HG03354 (cell line): ENCODE results near the gene CYBC1.
"Not testable (repeated sequence)": the region's sequence is repeated elsewhere in the genome, so short reads cannot be mapped to it uniquely, and the experiment has no call there.

ENCODE experiments used
- ATAC-seq: cut with Tn5 transposase; IDR thresholded peaks from one replicate; pipeline ENCODE4 v1.9.1; 2021; ENCODE audit warnings: mild to moderate bottlenecking; ENCODE audit not compliant: unreplicated experiment, poor library complexity, severe bottlenecking

CYBC1 gene

DNA sequence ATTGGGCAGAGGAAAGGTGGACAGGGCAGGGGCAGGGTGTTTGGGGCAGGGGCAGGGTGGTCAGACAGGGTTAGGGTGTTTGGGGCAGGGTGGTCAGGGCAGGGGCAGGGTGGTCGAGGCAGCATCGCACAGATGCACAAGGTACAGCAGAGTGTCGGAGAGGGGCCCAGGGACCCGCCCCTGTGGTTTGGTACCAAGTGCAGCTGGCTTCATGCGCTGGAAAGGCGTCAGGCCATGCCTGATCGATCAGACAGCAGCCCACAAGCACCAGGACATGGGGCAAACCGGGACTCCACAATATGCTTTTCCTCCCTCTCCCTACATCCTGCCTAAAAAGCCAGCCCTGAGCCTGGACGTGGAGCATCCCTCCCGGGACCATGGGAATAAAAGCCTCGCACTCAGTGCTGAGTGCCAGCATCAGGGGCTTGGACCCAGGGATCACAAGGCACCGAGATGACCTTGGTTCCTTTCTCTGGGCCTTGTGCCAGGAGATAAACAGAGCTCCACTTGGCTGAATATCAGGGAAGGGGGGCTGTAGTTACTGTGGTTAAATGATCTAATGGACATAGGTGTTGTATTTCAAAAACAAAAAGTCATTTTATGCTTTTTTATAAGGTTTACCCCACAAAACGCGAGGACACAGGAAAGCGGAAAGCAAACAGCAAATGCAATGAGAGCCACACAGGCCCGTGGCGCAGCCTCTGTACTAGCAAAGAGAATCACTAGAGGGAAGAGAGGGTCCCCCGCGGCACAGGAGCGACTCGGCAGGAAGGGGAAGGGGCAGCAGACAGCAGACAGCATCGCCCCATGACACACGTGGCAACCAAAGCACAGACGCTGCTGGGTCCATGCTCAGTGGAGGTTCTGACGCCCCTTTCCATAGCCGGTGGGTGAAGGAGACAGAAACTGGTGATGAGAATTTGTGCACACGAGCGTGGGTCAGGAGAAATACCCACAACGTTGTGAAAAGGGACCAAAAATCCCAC is 37.7 kb downstream of the CYBC1 start:
- no peak for ATAC-seq

DNA sequence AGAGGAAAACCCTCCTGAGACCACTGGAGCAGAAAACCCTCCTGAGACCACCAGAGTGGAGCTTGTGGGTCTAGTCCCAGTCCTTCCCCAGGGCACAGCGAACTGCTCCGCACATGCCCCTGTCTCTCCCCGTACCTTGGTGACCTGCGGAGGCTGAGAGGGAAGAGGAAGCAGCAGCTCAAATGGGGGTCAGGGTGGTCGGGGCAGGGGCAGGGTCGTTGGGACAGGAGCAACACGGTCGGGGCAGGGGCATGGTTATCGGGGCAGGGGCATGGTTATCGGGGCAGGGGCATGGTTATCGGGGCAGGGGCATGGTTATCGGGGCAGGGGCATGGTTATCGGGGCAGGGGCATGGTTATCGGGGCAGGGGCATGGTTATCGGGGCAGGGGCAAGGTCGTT is 38.5 kb downstream of the CYBC1 start:
- not testable (repeated sequence) for ATAC-seq

DNA sequence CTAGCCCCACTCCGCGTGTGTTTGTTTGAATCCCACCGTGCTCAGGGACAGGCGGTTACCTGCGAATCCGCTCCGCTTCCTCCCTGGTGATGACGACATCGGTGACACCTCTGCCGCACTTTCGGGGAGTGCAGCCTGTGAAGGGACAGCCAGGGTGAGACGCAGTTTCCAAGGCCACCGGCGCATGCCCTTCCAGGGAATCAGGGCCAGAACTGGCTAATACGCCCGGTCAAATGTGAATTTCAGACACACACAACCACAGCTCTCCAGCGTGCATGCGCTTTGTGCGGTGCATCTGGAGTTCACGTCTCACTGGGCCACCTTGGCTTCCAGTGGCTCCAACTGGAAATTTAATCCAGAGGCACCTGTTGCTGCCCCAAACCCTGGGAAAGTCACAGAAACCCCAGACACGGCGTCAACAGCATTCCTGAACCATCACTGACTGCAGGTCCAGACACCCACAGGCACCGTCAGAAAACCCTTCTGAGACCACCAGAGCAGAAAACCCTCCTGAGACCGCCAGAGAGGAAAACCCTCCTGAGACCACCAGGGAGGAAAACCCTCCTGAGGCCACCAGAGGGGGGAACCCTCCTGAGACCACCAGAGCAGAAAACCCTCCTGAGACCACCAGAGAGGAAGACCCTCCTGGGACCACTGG is 39.0 kb downstream of the CYBC1 start:
- no peak for ATAC-seq

DNA sequence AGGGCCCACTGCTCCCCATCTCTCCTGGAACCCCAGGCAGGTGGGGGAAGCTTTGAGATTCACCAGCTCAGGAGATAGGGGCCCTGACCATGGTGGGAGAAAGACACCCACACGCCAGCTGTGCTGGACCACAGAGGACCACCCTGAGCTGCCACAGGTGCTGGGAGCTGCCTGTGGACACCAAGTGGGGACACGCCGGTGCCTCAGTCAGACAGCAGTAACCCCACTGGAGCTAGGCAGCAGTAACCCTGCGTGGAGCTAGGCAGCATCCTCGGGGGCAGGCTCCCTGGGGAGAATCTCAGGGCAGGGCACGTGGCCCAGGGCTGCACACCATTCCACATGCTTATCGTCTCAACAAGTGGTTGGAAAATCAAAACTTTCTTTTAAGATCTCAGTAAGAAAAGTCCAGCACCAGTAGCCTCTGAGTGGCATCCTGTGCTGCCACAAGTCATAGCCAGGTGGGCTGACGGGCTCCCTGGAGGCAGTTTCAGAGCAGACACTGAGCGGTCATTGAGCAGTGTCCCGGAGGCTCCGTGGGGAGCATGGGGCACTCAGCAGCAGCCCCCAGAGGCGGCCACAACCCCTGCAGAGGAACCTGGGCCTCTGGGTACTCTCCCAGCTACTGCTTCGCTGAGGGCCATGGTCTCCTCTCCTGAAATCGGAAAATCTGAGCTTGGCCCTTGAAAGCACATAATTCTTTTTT is 40.4 kb downstream of the CYBC1 start:
- no peak for ATAC-seq

DNA sequence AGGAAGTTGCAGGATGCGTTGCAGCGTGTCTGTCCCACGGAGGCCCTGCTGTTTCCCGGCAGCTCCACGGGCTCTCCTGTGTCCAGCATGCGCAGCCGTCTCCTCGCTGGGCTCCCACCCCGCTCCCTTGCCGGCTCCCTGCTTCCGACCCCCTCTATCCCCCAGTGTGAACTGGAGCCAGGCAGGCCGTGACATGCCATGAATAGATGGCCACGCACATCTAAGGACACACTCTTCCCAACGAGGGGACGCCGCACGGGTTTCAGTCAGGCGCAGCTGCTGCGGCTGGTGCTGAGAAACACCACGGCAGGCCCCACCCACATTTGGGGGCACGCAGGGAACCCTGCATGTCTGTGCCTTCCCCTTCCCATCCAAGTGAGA is 41.6 kb downstream of the CYBC1 start:
- ATAC-seq, result no peak

DNA sequence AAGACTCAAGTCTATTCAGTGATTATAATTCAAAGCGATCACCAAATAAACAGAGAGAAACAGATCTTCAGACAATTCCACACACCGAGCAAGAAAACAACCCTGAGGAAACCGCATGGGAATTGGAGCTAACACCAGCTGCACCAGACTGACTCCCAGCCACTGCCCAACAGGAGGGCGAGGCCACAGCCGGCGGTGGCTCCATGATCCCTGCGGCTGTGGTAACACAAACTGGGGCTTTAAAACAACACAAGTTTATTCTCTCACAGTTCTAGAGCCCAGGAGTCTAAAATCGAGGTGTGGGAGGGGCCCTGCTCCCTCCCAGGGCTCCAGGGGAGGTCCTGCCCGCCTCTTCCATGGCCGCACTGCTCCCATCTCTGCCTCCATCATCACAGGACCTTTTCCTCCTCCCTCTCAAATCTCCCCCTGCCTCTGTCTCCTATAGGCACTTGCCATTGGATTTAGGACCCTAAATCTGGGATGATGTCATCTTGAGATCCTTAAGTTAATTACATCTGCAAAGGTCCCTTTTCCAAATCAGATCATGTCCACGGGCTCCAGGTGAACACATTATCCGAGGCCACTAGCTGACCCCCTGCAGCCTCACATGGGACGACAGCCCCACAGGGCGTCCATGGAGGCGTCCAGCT is 42.1 kb downstream of the CYBC1 start:
- ATAC-seq, result no peak

DNA sequence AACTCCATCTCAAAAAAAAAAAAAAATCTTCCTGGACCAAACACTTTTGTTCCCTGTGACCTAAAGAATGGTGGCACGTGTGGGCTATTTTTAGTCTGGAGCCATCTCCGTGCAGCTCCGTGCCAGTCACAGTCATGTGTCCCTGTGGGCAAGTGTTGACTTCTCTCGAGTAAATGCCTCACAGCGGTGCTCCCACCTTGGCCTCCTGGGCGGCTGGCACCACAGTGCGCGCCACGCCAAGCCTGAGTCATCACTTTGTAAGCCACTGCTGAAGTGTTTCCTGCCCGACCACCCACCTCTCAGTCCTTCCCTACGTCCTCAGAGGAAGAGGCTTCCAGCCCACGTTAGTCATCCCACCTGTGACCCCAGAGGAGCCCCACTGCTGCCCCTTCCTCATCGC is 43.3 kb downstream of the CYBC1 start:
- ATAC-seq, result no peak

DNA sequence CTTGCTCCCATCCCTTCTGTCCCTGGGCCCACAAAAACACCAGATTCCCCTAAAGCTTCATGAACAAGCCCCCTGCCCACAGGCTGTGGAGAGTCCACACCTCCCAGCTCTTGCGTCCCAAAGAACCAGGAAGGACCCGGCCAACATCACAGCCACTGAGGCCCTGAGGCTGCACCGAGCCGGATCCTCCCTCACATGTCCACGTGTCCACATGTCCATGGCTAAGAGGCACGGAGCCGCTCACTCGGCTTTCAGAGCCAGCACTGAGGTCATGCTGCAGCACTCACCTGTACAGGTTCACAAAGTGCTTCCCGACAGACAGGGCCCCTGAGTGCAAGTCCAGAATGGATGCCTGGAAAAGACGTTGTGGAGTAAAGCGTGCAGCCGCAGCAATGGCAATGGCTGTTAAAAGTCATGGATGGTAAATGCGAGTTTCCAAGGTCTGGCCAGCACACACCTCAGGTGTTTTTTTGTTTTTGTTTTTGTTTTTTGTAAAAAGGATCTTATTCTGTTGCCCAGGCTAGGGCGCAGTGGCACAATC is 44.4 kb downstream of the CYBC1 start:
- no peak for ATAC-seq

DNA sequence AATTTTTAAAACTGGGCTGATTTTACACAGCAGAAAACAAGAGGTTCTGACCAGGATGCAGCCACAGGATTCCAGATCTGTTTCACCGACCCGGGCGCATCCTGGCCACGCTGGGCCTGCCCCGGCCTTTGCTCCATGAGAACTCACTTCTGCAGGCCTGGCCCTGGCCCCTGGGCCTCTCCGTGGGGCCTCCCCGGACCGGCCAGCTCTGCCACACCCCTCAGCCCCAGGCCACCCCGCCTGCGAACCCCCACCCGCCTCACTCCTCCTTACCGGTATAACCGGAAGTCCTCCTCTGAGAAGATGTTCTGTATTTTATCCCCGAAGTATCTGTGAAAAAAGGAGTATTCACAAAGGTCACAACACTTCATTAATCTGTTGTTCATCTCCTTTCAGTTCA is 45.5 kb downstream of the CYBC1 start:
- no peak for ATAC-seq

DNA sequence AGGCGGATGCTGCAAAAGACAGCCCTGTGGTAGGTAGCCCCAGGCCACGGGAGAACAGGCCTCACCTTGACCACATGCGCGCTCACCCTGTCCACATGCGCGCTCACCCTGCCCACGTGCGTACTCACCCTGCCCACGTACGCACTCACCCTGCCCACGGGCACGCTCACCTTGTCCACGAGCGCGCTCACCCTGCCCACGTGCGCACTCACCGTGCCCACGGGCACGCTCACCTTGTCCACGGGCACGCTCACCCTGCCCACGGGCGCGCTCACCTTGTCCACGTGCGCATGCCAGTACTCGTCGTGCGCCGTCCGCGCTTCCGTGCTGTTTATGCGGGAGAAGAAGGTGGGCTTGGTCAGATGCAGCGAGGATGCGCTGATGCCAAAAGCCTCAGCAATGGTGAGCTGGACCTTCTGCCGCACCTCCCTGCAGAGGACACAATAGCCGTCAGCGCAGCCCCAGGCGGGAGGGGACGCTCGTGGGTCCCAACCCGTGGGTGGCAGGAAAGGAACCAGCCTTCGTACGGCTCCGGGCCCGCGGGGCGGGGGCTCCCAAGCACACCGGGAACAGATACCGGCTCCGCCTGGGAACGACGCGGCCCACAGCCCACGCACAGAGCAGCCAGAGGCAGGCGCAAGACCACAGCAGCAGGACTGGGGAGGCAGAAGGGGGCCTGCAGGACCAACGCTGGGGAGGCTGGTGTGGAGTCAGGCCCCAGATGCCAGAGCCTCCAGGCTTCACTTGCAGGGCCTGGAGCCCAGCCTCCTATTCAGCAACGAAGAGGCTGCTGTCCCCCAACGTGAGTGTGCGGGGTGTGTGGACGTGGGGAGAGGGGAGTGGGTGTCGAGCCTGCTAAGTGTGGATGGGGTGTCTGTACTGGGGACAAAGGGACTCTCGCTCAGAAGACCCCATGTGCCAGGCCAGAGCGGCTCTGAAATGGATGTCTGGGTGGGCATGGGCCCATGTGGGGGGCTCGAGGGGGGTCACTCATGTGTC is 46.6 kb downstream of the CYBC1 start:
- ATAC-seq, result no peak

DNA sequence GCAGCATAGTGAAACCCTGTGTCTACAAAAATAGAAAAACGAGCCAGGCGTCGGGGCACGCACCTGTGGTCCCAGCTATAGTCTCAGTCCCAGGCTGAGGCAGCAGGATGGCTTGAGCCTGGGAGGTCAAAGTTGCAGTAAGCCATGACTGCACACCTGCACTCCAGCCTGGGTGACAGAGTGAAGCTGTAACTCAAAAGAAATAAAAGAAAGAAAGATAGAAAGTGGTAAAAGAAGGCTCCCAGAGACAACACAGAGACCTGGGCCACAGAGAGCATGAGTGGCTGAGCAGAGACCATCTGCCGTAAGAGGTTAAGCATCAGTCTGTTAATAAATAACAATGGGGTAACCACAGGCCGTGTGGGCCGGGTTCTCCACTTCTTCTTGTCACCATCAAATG is 47.7 kb downstream of the CYBC1 start:
- ATAC-seq, result peak; percentile 78

DNA sequence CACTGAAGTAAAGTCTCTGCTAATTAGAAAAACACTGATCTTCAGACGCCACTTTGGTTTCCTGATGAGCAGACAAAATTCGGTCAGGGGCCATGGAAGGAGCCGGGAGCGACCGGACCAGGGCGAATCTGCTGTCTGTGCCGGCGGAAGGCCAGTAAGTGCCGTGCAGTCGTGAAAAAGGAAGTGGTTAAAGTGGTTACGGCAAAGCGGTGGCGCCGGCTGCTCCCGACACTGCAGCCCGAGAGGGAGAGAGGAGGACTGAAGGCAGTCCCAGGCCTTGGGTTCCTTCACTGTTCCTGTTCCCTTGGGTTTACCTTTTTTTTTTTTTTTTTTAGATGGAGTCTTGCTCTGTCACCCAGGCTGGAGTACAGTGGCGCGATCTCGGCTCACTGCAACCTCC is 49.7 kb downstream of the CYBC1 start:
- peak; percentile 44 for ATAC-seq

DNA sequence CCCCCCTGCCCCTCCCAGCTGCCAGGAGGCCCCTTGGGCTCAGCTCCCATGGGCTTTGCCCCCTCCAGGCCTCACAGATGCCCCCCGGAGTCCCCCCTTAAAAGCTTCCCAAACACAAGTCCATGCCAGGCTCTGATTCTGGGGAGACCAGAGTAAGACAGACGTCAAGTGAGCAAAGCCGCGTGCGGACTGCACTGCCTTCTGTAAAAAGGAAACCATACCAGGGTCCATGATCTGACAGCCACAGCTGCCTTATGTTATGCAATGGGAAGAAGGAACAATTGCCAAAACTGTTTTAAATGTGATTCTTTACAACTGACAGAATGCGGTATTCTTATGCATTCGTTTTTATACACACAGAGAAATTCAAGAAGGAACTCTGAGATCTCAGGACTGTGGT is 50.3 kb downstream of the CYBC1 start:
- ATAC-seq, result no peak

DNA sequence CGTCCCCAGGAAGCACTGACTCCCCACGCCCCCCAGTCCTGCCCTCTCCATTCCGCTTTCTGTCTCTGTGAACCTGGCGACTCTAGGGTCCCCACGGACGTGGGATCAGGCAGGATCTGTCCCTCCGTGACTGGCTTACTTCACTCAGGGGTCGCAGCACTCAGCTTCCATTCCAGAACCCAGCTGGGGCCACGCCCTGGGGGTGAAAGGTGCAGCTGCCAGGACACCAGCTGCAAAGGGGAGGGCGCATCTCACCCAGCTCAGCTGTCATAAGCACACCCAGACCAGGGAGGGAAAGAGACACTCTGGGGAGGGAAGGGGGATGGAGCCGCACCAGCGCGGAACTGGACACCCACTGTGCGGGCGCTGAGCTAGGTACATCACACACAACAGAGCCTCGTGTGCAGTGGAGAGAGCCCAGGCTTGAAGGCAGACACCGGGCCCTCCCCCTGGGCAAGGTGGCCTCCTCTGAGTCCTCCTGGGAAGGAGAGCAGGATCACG is 50.9 kb downstream of the CYBC1 start:
- ATAC-seq, result no peak

DNA sequence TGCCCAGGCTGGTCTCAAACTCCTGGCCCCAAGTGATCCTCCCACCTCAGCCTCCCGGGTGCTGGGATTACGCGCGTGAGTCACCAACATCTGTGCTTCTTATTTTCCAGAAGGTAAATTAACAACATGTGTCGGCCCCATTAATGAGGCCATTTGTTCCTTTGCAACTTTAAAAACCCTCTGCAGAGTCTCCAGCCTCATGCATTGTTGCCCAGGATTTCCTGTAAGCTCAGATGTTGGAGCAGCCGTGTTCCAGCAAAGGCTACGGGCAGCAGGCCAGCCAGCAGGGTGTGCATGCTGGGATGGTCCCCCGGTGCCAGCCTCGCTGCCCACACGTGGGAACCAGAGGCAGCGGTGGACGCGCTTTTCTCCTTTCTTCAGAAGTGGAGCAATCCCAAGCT is 51.5 kb downstream of the CYBC1 start:
- no peak for ATAC-seq

DNA sequence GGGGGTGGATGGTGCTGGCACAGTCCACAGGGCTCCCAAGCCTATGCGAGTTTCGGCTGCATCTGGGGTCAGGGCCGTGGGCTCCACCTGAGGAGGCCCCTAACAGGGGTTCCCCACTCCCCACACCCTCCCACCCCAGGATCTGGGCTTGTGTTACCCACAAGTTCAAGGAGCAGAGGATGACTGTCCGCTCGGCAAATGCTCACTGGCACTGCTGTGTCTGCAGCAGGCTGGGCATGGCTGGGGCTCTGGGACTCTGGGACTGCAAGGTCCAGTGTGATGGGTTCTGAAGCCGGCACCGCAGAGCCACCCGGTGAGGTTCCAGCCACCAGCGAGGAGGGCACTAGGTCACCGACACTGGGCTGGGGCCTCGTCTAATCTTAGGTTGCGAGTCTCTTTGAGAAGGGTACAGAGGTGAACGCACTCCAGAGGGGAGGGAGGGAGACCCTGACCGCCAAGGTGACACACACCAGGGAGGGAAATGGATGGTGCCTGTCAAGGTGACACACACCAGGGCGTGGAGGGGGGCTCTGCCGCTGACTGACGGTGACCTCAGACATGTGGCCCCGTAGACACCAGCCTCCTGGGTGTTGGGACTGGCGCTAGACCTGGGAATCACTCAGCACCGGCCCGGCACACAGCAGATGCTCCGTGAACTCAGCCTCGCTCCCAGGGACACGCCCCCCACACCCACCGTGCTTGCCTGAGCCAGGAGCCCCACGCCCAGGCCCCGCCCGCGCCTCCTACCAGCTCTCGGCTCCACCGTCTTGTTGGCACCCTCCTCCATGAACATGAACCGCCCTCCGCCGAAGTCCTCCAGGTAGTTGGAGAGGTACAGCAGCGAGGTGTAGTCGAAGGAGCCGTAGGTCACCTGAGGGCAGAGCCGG is 52.9 kb downstream of the CYBC1 start:
- no peak for ATAC-seq

DNA sequence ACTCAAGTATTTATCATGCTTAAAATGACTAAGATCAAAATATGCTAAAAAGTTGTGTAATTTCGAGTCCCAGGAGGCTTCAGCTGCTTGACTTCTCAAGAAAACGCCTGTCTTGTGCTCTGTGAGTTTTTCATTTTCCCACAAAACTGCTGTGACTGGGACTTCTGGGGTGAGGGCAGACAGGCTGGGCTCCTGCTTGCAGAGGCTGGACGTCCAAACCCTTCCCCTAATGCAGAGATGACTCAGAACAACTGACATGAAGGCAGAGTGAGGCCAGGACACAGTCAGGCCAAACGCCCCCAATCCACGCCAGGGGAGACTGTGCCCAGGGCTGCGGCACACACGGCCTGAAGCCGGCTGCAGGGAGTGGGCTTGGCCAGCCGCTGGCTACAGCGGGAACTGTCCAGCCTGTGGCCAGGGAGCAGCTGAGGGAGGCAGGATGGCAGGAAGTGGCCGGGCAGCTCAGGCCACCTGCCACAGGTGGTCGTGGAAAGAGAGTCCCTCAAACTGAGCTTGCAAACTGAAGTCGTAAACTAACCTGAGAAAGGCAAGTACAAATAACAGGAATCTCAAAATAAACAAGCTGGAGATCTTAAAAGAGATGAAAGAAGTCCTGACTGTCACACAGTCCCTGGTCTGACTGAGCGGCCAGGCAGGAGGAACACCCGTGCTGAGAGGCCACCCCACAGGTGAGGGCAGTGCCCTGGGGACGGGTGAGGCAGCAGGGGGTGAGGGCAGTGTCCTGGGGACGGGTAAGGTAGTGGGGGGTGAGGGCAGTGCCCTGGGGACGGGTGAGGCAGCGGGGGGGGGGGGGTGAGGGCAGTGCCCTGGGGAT is 53.7 kb downstream of the CYBC1 start:
- no peak for ATAC-seq
